Natural killer cell (primary cell): ENCODE measurements around the gene TEC. TPM values are rescaled to one million over a fixed set of nuclear protein-coding genes. Genes with fewer than 3 reads are reported as not detected.

Source experiments
- ATAC-seq, 3 donors: fragments of 150-1000 bp in 2 of 3; fragments of 200-7000 bp in 1 of 3; cut with Tn5 transposase; 1 replicate in 1 of 3; 2 replicates in 2 of 3; pipeline ENCODE4 v1.10.0; 2021; ENCODE audit warnings: mild to moderate bottlenecking in 2 of 3, moderate library complexity in 2 of 3
- DNase-seq, 2 donors: peaks; one replicate each; pipeline versions ENCODE4 v3.0.0 to v3.0.0-alpha.2; 2013 to 2021; ENCODE audit warnings: mixed read lengths in 1 of 2
- H3K27ac ChIP-seq: one replicate; pipeline ENCODE4 v1.5.1; 2013; ENCODE audit warnings: mild to moderate bottlenecking, low read length
- H3K27me3 ChIP-seq: one replicate; pipeline ENCODE4 v1.6.1; 2013; ENCODE audit warnings: low read length; ENCODE audit not compliant: control insufficient read depth, insufficient read depth
- H3K36me3 ChIP-seq: one replicate; pipeline ENCODE4 v1.6.1; 2013; ENCODE audit warnings: low read length; ENCODE audit not compliant: control insufficient read depth, insufficient read depth
- H3K4me1 ChIP-seq: one replicate; pipeline ENCODE4 v1.6.1; 2013; ENCODE audit warnings: low read length; ENCODE audit not compliant: control insufficient read depth, insufficient read depth
- H3K4me3 ChIP-seq: one replicate; pipeline ENCODE4 v1.5.1; 2013; ENCODE audit warnings: low read length
- H3K9me3 ChIP-seq: one replicate; pipeline ENCODE4 v1.6.1; 2013; ENCODE audit warnings: low read length; ENCODE audit not compliant: control insufficient read depth, insufficient read depth
- H3K27ac Mint-ChIP-seq, 2 donors: one replicate each; pipeline ENCODE4 v1.8.0; 2022; ENCODE audit warnings: mild to moderate bottlenecking in 2 of 2, mixed read lengths in 2 of 2, moderate library complexity in 1 of 2
- H3K27me3 Mint-ChIP-seq, 2 donors: one replicate each; pipeline ENCODE4 v1.8.0; 2022; ENCODE audit warnings: low read depth in 2 of 2, mixed read lengths in 2 of 2
- H3K36me3 Mint-ChIP-seq: one replicate; pipeline ENCODE4 v1.8.0; 2022; ENCODE audit warnings: mixed read lengths
- H3K4me1 Mint-ChIP-seq, 2 donors: one replicate each; pipeline ENCODE4 v1.8.0; 2022; ENCODE audit warnings: mixed read lengths in 2 of 2
- H3K4me3 Mint-ChIP-seq: one replicate; pipeline ENCODE4 v1.8.0; 2022; ENCODE audit warnings: mild to moderate bottlenecking, moderate library complexity, mixed read lengths
- H3K9me3 Mint-ChIP-seq, 2 donors: one replicate each; pipeline ENCODE4 v1.8.0; 2022; ENCODE audit warnings: mixed read lengths in 2 of 2
- CTCF ChIP-seq: fragments of 200-600 bp; IDR thresholded peaks from one replicate; pipeline ENCODE4 v1.8.0; 2022; ENCODE audit warnings: antibody characterized with exemption
- WGBS: methylation state at CpG from one replicate; pipeline ENCODE4 v1.1.7; 2013; ENCODE audit warnings: missing lambda C conversion rate; ENCODE audit not compliant: insufficient coverage; 5-methylcytosine and 5-hydroxymethylcytosine counted together
- intact Hi-C: fragments of 100-400 bp; cut with micrococcal nuclease; formaldehyde crosslinking; loops from one replicate; pipeline ENCODE4 v1.14.2; 2022
- total RNA-seq, 4 donors: library from RNA; stranded (reverse); fragments of 120-200 nt in 1 of 4; gene quantifications; one replicate each; pipeline versions ENCODE4 v1.2.3 to v1.2.4, GENCODE V29; 2013 to 2022

The TEC gene
- total RNA-seq, 3 donors from 2014 or later (not counting 1 experiment from before 2014, with no cell fraction given) = 4.0 to 7.4 (median 4.7) TPM

GRCh38 chr4:48225368-48226141 lies 44.1 kb downstream of the TEC start:
- Histone ChIP-seq H3K27ac (no peak overlapping the region), H3K36me3 (no peaks in the 10 kb centered on the region), H3K4me1 (peaks cover 8% of the 10 kb centered on the region), H3K27me3 (no peaks in the 10 kb centered on the region), H3K9me3 (no peaks in the 10 kb centered on the region), H3K4me3 (no peak overlapping the region)
- no peaks in the 10 kb centered on the region for H3K9me3 Mint-ChIP-seq
- TF ChIP-seq CTCF = no peak
- no peak overlapping the region for H3K27ac Mint-ChIP-seq
- DNase-seq (no peak), ATAC-seq (no peak)
- peaks cover 5 to 17% of the 10 kb centered on the region in 2 donors for H3K4me1 Mint-ChIP-seq
- intact Hi-C loops = no loop called here
- no peaks in the 10 kb centered on the region for H3K27me3 Mint-ChIP-seq
- H3K36me3 Mint-ChIP-seq = no peaks in the 10 kb centered on the region
- WGBS = 90% methylated on average over 7 of the region's 7 CpGs
- no peak overlapping the region for H3K4me3 Mint-ChIP-seq

- Mint-ChIP-seq H3K36me3 (no peaks in the 10 kb centered on the region), H3K27me3 (no peaks in the 10 kb centered on the region), H3K27ac (no peak overlapping the region), H3K4me1 (peaks cover 5 to 16% of the 10 kb centered on the region in 2 donors), H3K4me3 (no peak overlapping the region), H3K9me3 (no peaks in the 10 kb centered on the region)
- Histone ChIP-seq H3K27ac (no peak overlapping the region), H3K27me3 (no peaks in the 10 kb centered on the region), H3K4me1 (peaks cover 8% of the 10 kb centered on the region), H3K9me3 (no peaks in the 10 kb centered on the region), H3K36me3 (no peaks in the 10 kb centered on the region), H3K4me3 (no peak overlapping the region)
- no peak for DNase-seq
- 93% methylated on average over 3 of the region's 5 CpGs for WGBS
- ATAC-seq = no peak
- TF ChIP-seq CTCF = no peak
- intact Hi-C loops = no loop called here
Measured at GRCh38 chr4:48224606-48225005, 45.0 kb downstream of the TEC start.

GRCh38 chr4:48223633-48224295 lies 45.9 kb downstream of the TEC start:
- peaks cover 5 to 12% of the 10 kb centered on the region in 2 donors for H3K4me1 Mint-ChIP-seq
- no peak overlapping the region for H3K4me3 Mint-ChIP-seq

More at GRCh38 chr4:48223633-48224295, 45.9 kb downstream of the TEC start:
- ATAC-seq = no peak
- 89% methylated on average over 1 of the region's 3 CpGs for WGBS
- no peaks in the 10 kb centered on the region for H3K9me3 ChIP-seq
- intact Hi-C loops = no loop called here
- H3K4me1 ChIP-seq = peaks cover 8% of the 10 kb centered on the region
- Mint-ChIP-seq H3K9me3 (no peaks in the 10 kb centered on the region), H3K27ac (no peak overlapping the region), H3K27me3 (no peaks in the 10 kb centered on the region), H3K36me3 (no peaks in the 10 kb centered on the region)
- no peak overlapping the region for H3K4me3 ChIP-seq
- no peak overlapping the region for H3K27ac ChIP-seq
- no peaks in the 10 kb centered on the region for H3K27me3 ChIP-seq
- TF ChIP-seq CTCF = no peak
- H3K36me3 ChIP-seq = no peaks in the 10 kb centered on the region
- no peak for DNase-seq
